Measurements from ENCODE around the gene KLHDC9. TPM values are rescaled to one million over a fixed set of nuclear protein-coding genes. Genes with fewer than 3 reads are reported as not detected.

Gene KLHDC9
- total and polyA plus RNA-seq, 2 of the 8 experiments (the other 6 are each of a cell fraction or from before 2014, with no cell fraction given): 6.5 to 15.6 TPM

DNA sequence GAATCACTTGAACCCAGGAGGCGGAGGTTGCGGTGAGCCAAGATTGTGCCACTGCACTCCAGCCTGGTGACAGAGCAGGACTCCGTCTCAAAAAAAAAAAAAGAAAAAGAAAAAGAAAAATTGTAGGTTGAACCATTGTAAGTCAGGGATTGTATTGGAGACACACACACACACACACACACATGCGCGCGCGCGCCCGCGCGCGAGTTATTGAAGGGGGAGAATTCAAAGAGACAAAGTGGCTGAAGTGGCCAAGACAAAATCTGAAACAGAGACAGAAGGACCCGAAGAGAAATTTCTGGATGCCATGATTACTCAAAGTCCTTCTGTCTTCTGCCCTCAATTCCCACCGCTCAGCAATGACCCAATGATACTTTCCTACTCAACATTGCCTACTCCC, 3.7 kb upstream of the KLHDC9 start:
- Histone ChIP-seq H2BK120ac (replicated peaks; ENCODE audit: low read depth, low read length) (no peak overlapping the region), H3K23me2 (ENCODE audit: low read depth, low read length) (peaks cover 13% of the 10 kb centered on the region), H3K79me2 (ENCODE audit: control insufficient read depth in 1 of 2, insufficient read depth in 2 of 2, low read length in 2 of 2) (no peaks in the 10 kb centered on the region), H2AK5ac (ENCODE audit: low read depth, low read length) (no peak overlapping the region), H3K36me3 (ENCODE audit: control insufficient read depth in 2 of 4, insufficient read depth in 4 of 4, low read length in 3 of 4) (no peaks in the 10 kb centered on the region), H3K23ac (ENCODE audit: insufficient read length) (no peak overlapping the region), H3K79me1 (ENCODE audit: low read depth, low read length) (0 out of 2 replicates have a peak, but pooled peaks cover 3% of the 10 kb centered on the region), H3K4me3 (ENCODE audit: extremely low read depth in 1 of 4, insufficient read depth in 2 of 4, low read depth in 3 of 4, low read length in 4 of 4) (no peak overlapping the region), H4K5ac (ENCODE audit: insufficient read length, low read depth, low read length) (no peak overlapping the region), H3K18ac (ENCODE audit: extremely low read depth, low read length) (no peak overlapping the region), H3K4ac (replicated peaks; ENCODE audit: insufficient read length, low read depth, low read length) (no peak overlapping the region), H2BK5ac (ENCODE audit: low read depth, low read length) (no peak overlapping the region), H2BK12ac (ENCODE audit: low read depth, low read length) (no peak overlapping the region), H3K27ac (ENCODE audit: low read depth, low read length) (no peak overlapping the region), H3K56ac (replicated peaks; ENCODE audit: insufficient read length, low read depth, low read length) (no peak overlapping the region), H4K20me1 (replicated peaks in 1 of 2; ENCODE audit: control insufficient read depth in 1 of 2, insufficient read depth in 2 of 2, low read length in 2 of 2) (no peaks in the 10 kb centered on the region), H2AFZ (ENCODE audit: low read length) (no peak overlapping the region), H3K4me2 (ENCODE audit: insufficient read depth in 1 of 2, low read depth in 2 of 2, low read length in 2 of 2) (no peak overlapping the region), H3K9me3 (ENCODE audit: insufficient read depth in 2 of 2, low read depth in 1 of 2, low read length in 1 of 2) (no peaks in the 10 kb centered on the region), H3K27me3 (replicated peaks in 1 of 4; ENCODE audit: control insufficient read depth in 3 of 4, extremely low read depth in 1 of 4, insufficient read depth in 3 of 4, low read length in 3 of 4) (no peaks in the 10 kb centered on the region), H2BK15ac (ENCODE audit: low read length) (no peak overlapping the region), H3K9ac (replicated peaks in 1 of 4; ENCODE audit: extremely low read depth in 1 of 4, low read depth in 3 of 4, low read length in 3 of 4) (no peak overlapping the region), H3K4me1 (replicated peaks in 1 of 4; ENCODE audit: control insufficient read depth in 3 of 4, insufficient read depth in 4 of 4, low read length in 3 of 4) (peaks cover 0 to 6% (median 1%) of the 10 kb centered on the region in 4 experiments; a peak in 4 of 7 replicates), H4K8ac (ENCODE audit: extremely low read depth, insufficient read depth, low read length) (no peak overlapping the region), H3K14ac (ENCODE audit: insufficient read length) (no peak overlapping the region), H4K91ac (replicated peaks; ENCODE audit: insufficient read length, low read length) (no peak overlapping the region), H2BK20ac (ENCODE audit: low read length) (no peak overlapping the region)
- CTCF ChIA-PET (ENCODE audit: partially characterized antibody): interaction anchor here (0.6 to 10.0 kb wide), 9 partner anchors 10 to 210 kb away, joined by 3 to 282 read pairs (median 7); partner anchors contain the start of genes ARHGAP30, ITLN1, TSTD1 and USF1
- POLR2A ChIA-PET (ENCODE audit: partially characterized antibody): interaction anchor here (1.2 to 1.4 kb wide), 2 partner anchors 47 to 49 kb away, joined by 3 read pairs; partner anchors contain the start of gene USF1
- 93% methylated on average over 13 of the region's 14 CpGs; no CpG with 5 or more reads in 1 of the 2 experiments for WGBS, 2 experiments (ENCODE audit: extremely low coverage in 1 of 2, insufficient coverage in 1 of 2, insufficient read length in 1 of 2, insufficient replicate concordance in 2 of 2, low coverage in 1 of 2, low lambda C conversion rate in 2 of 2, missing lambda C conversion rate in 1 of 2)
- FAIRE-seq (no peak), DNase-seq (ENCODE audit: low read depth in 1 of 2, low spot score in 2 of 2) (no peak)
- TF ChIP-seq EP300 (IDR thresholded peaks at IDR 0.05; ENCODE audit: borderline replicate concordance in 1 of 2, low read depth in 2 of 2, low read length in 2 of 2) (no peak), FOSL1 (IDR thresholded peaks at IDR 0.05; ENCODE audit: insufficient read depth, low read depth, low read length) (no peak), BRCA1 (IDR thresholded peaks at IDR 0.05; ENCODE audit: low read depth, low read length) (no peak), BCL11A (IDR thresholded peaks at IDR 0.05; ENCODE audit: low read depth in 2 of 2, low read length in 2 of 2) (no peak), POU5F1 (IDR thresholded peaks at IDR 0.05; ENCODE audit: low read depth, low read length) (no peak), JUN (IDR thresholded peaks at IDR 0.05; ENCODE audit: low read depth, low read length) (no peak), GTF2F1 (IDR thresholded peaks at IDR 0.05; ENCODE audit: borderline replicate concordance, low read depth, low read length) (no peak), SUZ12 (IDR thresholded peaks at IDR 0.05; ENCODE audit: low read length) (no peak), RAD21 (IDR thresholded peaks at IDR 0.05 in 1 of 2, conservative IDR thresholded peaks at IDR 0.05 in 1 of 2; ENCODE audit: low read depth in 2 of 2, low read length in 2 of 2) (no peak), RXRA (IDR thresholded peaks at IDR 0.05; ENCODE audit: insufficient read depth, low read depth, low read length) (no peak), TCF12 (IDR thresholded peaks at IDR 0.05; ENCODE audit: low read depth, low read length) (no peak), TBP (IDR thresholded peaks at IDR 0.05; ENCODE audit: low read depth, low read length) (no peak), RFX5 (IDR thresholded peaks at IDR 0.05; ENCODE audit: borderline replicate concordance, low read depth, low read length) (no peak), EZH2 (IDR thresholded peaks at IDR 0.05; ENCODE audit: low read depth, low read length, severe bottlenecking) (no peak)
